GM12865 (cell line): ENCODE results near the gene SLC5A9.

Experiments used
- DNase-seq: peaks from one replicate; pipeline ENCODE4 v3.0.0; 2010; ENCODE audit warnings: low read depth
- H3K4me3 ChIP-seq: 2 replicates; pipeline ENCODE4 v1.5.1; 2011; ENCODE audit warnings: mild to moderate bottlenecking, low read depth, low read length, control low read depth
- CTCF ChIP-seq: IDR thresholded peaks from 2 replicates; pipeline ENCODE4 v1.5.1; 2011; ENCODE audit warnings: low read length, control low read depth, low read depth, inconsistent platforms; ENCODE audit not compliant: insufficient read depth; ENCODE audit errors: missing control alignments

Gene SLC5A9

GRCh38 chr1:48202030-48202752, 20.3 kb upstream of the SLC5A9 start:
- peak; percentile 59 for DNase-seq
- TF ChIP-seq CTCF: peak; percentile 78
- H3K4me3 ChIP-seq: no peak overlapping the region

- TF ChIP-seq CTCF: peak; percentile 53
- peak; percentile 42 for DNase-seq
Observed at GRCh38 chr1:48203287-48203900, 19.1 kb upstream of the SLC5A9 start.

GRCh38 chr1:48205522-48205921, 17.0 kb upstream of the SLC5A9 start:
- no peak for TF ChIP-seq CTCF
- no peak for DNase-seq
- no peak overlapping the region for H3K4me3 ChIP-seq

More at GRCh38 chr1:48203287-48203900, 19.1 kb upstream of the SLC5A9 start:
- no peak overlapping the region for H3K4me3 ChIP-seq

- TF ChIP-seq CTCF: no peak
- DNase-seq: no peak
- no peak overlapping the region for H3K4me3 ChIP-seq
Observed at GRCh38 chr1:48206371-48206770, 16.1 kb upstream of the SLC5A9 start.

GRCh38 chr1:48207131-48207530, 15.4 kb upstream of the SLC5A9 start:
- no peak for TF ChIP-seq CTCF
- no peak overlapping the region for H3K4me3 ChIP-seq
- no peak for DNase-seq

GRCh38 chr1:48207536-48208075, 14.9 kb upstream of the SLC5A9 start:
- TF ChIP-seq CTCF: no peak
- DNase-seq: no peak
- H3K4me3 ChIP-seq: no peak overlapping the region

- no peak for TF ChIP-seq CTCF
Observed at GRCh38 chr1:48208251-48208650, 14.3 kb upstream of the SLC5A9 start.

More at GRCh38 chr1:48208251-48208650, 14.3 kb upstream of the SLC5A9 start:
- no peak for DNase-seq
- H3K4me3 ChIP-seq: no peak overlapping the region
